T follicular helper cell (primary cell): ENCODE measurements around the gene CENPP.

Source experiments
- DNase-seq: peaks from one replicate; pipeline ENCODE4 v3.0.0-alpha.2; 2020; ENCODE audit warnings: low read depth
- total RNA-seq, 2 experiments: gene quantifications; one replicate each; lab custom pipeline; 2026; lab: John Stamatoyannopoulos, UW

CENPP gene
- 5.3 to 7.3 reads per million in 2 experiments for total RNA-seq

DNA sequence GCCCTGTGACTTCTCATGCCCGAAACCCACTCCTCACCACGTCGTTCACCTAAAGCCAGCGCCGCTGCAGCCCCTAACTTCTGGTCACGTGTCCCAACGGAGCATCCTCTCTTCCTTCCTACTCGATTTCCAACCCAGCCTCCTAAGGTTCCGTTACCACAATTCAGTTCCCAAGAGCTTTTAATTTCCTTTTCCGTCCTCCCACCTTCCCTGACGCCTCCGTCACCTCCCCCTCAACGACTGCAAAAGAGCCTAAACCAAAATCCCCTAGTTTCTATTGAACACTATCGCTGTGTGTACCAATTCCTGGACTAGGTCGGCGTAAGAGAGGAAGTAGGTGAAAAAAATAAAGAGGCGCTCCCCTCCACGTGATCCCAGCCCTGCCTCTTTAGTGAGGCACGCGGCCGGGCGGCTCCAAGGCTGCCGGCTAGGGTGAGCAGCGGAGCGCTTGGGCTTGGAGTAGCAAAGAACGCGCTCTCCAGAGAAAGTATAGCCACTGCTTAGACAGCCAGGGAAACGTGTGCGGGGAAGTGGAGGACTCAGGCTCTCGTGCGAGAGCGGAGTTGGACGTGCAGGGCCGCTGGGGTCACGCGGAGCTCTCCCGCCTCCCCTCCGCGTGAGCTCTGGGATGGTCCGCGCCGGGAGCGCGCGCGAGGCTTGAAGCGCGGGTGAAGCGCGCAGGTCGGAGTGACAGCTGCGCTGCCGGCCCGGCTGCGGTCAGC is at the start of gene CENPP, which contains the start of gene NOL8:
CENPP (plus strand) TSS at position 685 of the 722 bp plus-strand sequence.
NOL8 (minus strand) TSS at position 82 of the 722 bp plus-strand sequence. CDS start 1,189 bp downstream, outside the sequence.
- DNase-seq: peak; percentile 74

GRCh38 chr9:92276331-92277032 is 49.3 kb upstream of the CENPP start:
- no peak for DNase-seq

DNA sequence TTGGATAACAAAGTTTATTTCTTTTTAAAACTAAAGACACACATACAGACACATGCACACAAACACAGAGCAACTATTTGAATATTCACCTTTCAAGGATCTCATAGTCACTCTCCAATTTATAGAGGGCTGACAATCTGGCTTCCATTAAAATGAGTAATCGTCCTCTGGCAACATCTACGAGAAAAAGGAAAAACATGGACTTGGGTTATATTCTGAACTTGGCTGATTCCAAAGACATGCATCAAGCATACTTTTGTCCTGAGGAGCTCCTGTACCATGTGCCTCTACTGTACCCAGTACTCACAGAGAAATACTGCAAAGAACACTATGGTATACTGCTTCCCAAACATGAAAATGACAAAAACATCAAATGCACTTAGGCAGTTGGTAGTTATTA is 47.6 kb upstream of the CENPP start:
- DNase-seq: no peak

- no peak for DNase-seq
These were observed 46.5 kb upstream of the CENPP start for GRCh38 chr9:92279302-92279701.

GRCh38 chr9:92289708-92290390 is 35.9 kb upstream of the CENPP start:
- DNase-seq: no peak

DNA sequence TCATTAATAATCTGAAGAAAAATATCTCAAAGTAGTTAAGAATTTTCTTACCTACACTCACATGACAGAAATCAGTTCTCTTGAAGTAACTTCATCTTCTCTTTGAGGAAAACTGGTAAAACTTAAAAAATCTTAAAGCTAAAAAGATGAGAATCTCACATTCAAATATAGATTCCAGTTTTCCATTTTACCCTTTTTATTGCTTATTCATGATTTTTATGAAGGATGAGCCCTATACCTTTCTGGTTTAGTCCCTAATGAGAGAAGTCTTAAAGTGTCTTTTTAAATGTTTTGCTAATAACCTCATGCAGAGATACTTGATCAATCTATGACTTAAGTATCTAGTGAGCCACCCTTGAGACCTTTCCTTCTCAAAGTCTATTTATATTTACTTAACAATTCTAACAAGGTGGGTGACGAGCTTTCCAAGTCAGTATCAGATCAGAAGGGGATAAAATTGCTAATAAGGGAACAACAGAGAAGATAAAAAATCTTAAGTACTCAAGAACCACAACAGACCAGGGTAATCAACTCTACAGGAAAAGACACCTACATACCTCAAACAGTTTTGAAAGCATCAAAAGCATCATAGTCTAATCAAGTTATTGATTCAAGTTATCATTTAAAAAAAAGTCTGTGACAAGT is 34.8 kb upstream of the CENPP start:
- no peak for DNase-seq

GRCh38 chr9:92291577-92291976 is 34.2 kb upstream of the CENPP start:
- no peak for DNase-seq

DNA sequence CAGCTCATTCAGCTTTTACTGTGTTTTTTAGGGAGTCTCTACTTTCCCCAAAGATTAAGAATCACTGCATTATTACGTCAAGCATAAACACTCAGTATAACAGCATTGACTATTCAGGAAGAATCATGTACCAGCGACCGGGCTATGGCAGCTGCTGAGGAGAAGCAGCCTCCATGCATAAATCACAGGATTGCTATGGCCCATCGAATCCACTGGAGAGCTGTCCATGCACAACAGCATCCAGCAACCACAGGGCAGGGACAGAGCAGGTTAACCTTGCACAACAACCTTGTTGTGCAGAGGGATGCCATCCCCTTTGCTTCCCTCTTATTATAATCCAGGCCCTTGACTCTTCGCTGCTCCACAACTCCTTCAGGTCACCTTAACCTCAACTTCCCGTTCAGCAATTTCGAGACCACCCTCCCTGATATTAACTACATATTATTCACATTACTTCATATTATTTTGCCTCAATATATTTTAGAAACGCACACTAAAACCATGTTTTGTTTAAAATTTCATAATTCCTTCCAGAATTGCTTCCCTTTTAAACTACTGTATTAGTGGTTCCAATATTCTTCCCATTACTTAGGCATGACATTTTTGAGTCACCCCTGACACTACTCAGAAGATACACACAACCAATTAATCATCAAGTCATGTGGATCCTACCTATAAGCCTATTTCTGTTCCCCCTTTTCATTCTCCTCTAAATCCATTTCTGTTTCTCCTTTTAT is 33.2 kb upstream of the CENPP start:
- no peak for DNase-seq

DNA sequence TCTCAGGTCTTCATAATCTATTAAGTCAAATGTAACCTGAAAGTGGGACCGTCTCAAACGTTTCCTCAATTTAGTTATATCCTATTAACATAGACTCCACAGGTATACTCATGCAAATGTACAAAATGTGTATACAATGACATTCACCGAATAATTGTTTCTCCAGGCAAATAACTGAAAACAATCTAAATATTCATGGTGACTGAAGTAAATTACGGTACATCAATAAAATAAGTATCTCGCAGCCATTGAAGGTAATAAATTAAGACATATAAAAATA is 32.7 kb upstream of the CENPP start:
- no peak for DNase-seq

GRCh38 chr9:92293452-92294296 is 32.1 kb upstream of the CENPP start, which contains the start of gene IARS1:
IARS1 (minus strand) TSS chr9:92293697; CDS start chr9:92289419, 4,278 bp downstream.
- peak; percentile 99 for DNase-seq

DNA sequence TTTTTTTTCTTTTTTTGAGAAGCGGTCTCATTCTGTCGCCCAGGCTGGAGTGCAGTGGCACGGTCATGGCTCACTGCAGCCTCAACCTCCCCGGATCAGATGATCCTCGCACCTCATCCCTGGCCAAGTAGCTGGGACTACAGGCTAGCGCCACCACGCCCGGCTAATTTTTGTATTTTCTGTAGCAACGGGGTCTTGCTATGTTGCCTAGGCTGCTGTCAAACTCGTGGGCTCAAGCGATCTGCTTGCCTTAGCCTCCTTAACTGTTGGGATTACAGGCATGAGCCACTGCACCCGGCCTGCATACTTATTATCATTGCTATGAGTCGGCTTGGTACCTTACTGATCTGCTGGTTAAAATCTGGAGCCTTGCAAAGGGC is 31.5 kb upstream of the CENPP start:
- DNase-seq: no peak

GRCh38 chr9:92295240-92295790 is 30.4 kb upstream of the CENPP start:
- DNase-seq: no peak

GRCh38 chr9:92295827-92296258 is 29.9 kb upstream of the CENPP start:
- DNase-seq: no peak

DNA sequence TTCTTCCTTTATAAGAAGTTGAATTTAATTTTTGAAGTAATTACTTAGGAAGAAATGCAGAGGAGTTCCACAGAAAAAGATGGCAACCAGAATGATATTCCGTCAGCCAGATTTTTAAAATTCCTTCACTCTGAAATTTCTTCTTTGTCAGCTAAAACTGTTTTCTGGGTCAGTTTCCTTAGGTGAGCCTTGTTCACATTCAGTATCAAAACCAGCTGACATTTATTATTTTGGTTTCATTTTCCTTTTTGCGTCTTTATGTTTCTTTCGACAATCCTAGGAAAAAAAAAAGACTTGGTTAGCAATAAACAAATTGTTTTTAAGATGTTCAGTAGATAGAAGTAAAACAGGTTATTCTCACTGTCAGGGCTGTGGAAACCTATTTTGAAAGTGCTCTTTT is 28.1 kb upstream of the CENPP start:
- DNase-seq: no peak

GRCh38 chr9:92298036-92298435 is 27.7 kb upstream of the CENPP start:
- no peak for DNase-seq

DNA sequence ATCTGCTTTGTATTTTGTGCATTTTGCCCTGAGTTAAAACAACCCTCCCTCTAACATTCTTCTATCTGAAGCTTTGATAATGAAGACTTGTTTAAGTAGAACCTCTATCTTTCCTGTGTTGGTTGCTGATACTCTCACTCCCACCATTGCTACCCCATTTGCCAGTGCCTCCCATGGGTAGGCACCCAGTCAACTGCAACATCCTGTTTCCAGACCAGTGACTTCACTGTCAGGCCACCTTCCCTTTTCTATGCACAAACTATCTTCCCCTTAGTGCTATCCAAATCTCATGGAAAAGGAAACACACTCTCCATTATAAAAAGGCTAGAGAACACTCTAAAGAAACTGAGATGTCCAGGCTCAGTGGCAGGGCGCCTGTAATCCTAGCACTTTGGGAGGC is 26.6 kb upstream of the CENPP start:
- DNase-seq: no peak

GRCh38 chr9:92300936-92301335 is 24.8 kb upstream of the CENPP start:
- DNase-seq: no peak

- DNase-seq: no peak
These were observed 16.9 kb upstream of the CENPP start for GRCh38 chr9:92308893-92309292.

DNA sequence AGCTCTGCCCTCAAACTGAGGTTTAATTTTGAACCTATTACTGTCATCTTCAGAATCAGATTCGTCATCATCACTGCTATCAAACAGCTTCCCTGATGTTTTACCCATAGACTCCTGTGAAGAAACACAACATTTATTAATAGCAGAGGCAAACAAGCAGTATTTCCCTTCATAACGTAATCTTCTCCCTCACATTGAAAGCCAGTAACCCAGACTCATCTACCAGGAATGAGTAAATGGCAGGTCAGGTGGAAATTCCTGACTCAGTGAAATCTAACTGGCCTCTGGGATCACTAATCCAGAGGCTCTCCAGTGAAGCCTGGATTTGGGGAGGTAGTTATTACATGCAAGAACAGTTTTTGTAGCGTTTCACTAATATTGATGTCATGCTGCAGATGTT is 15.2 kb upstream of the CENPP start:
- DNase-seq: no peak

DNA sequence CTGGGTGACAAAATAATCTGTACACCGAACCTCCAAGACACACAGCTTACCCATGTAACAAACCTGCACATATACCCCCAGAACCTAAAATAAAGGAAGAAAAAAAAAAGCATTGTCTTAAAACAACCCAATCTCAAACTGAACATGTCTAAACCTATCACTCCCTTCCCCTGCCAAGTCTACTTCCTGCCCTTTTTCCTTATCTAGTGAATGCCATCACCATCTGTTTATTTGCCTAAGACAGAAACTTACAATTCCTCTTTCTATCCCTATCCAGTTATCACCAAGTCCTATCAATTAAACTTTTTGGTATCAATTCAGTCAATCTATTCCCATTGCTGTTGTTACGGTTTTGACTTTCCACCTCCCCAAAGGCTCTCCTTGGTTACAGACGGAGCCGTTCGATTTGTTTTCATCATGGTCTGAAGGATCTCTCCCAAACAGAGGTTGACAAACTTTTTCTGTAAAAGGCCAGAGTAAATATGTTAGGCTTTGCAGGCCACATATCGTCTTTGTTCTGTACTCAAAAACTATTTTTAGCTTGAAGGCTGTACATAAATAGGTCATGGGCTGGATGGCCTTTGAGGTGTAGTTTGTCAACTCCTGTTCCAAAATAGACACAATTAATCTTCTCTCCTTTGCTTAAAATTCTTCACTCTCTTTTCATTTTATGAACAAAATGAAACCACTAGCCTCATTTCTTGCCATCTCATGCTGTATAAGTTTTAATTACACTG is 12.7 kb upstream of the CENPP start:
- DNase-seq: no peak
